ENCODE measurements around the gene SEPTIN1.

The SEPTIN1 gene

GRCh38 chr16:30335028-30335597 is 47.2 kb downstream of the SEPTIN1 start:
- DNase-seq, result peak; percentile 22 to 32

- peak; percentile 19 to 20 for DNase-seq
These were observed 47.8 kb downstream of the SEPTIN1 start for GRCh38 chr16:30334473-30334989.

Data from Kasumi-1 (cell line).